PC-3 (cell line): Measurements from ENCODE around the gene CDSN. TPM values are rescaled to one million over a fixed set of nuclear protein-coding genes. Genes with fewer than 3 reads are reported as not detected.

Experiments used
- ATAC-seq: fragments of 200-7000 bp; cut with Tn5 transposase; 2 replicates; pipeline ENCODE4 v1.9.1; 2020; ENCODE audit warnings: mild to moderate bottlenecking, moderate library complexity
- BruUV-seq: library from RNA; stranded (reverse); fragments of 400-500 nt; replicated peaks from 2 replicates; lab custom pipeline; 2021; lab: Mats Ljungman, UMichigan
- CTCF ChIA-PET: fragments of 300-600 bp; sonication (Branson Sonifier 250); formaldehyde crosslinking; loops from one replicate; lab custom pipeline; 2022; ENCODE audit warnings: antibody characterized with exemption; lab: Charles Lee
- POLR2A ChIA-PET: fragments of 300-600 bp; sonication (Branson Sonifier 250); formaldehyde crosslinking; loops from one replicate; lab custom pipeline; 2022; ENCODE audit warnings: antibody characterized with exemption; ENCODE audit not compliant: unreplicated experiment; lab: Charles Lee
- DNase-seq: peaks from one replicate; pipeline ENCODE4 v3.0.0-alpha.2; 2015
- H2AFZ ChIP-seq: fragments of 300-600 bp; sonication (generic); 2 replicates; pipeline ENCODE4 v1.6.0; 2016; ENCODE audit warnings: antibody characterized with exemption, low read length
- H3F3A ChIP-seq: fragments of 300-600 bp; sonication (generic); one replicate; pipeline ENCODE4 v1.6.0; 2017; ENCODE audit warnings: antibody characterized with exemption, low read length, control low read depth, mild to moderate bottlenecking; ENCODE audit not compliant: unreplicated experiment
- H3K27ac ChIP-seq: fragments of 300-600 bp; sonication (generic); 2 replicates; pipeline ENCODE4 v1.5.1; 2016; ENCODE audit warnings: mild to moderate bottlenecking, low read length
- H3K27me3 ChIP-seq: fragments of 300-600 bp; sonication (generic); 2 replicates; pipeline ENCODE4 v1.6.1; 2016; ENCODE audit warnings: low read length, mixed read lengths
- H3K36me3 ChIP-seq: fragments of 300-600 bp; sonication (generic); 2 replicates; pipeline ENCODE4 v1.6.1; 2016; ENCODE audit warnings: low read depth, mixed run types, low read length, mixed read lengths
- H3K4me1 ChIP-seq: fragments of 300-600 bp; sonication (generic); 2 replicates; pipeline ENCODE4 v1.5.1; 2016; ENCODE audit warnings: low read length; ENCODE audit not compliant: insufficient read depth
- H3K4me2 ChIP-seq: fragments of 300-600 bp; sonication (generic); 2 replicates; pipeline ENCODE4 v1.6.0; 2016; ENCODE audit warnings: low read length
- H3K4me3 ChIP-seq: fragments of 300-600 bp; sonication (generic); 2 replicates; pipeline ENCODE4 v1.5.1; 2016; ENCODE audit warnings: mild to moderate bottlenecking, low read length, mixed read lengths
- H3K79me2 ChIP-seq: fragments of 300-600 bp; sonication (generic); 2 replicates; pipeline ENCODE4 v1.6.1; 2017; ENCODE audit warnings: low read length, mixed read lengths
- H3K9ac ChIP-seq: fragments of 300-600 bp; sonication (generic); 2 replicates; pipeline ENCODE4 v1.6.0; 2016; ENCODE audit warnings: mild to moderate bottlenecking, low read length
- H3K9me2 ChIP-seq: fragments of 300-600 bp; sonication (generic); replicated peaks from 2 replicates; pipeline ENCODE4 v1.6.1; 2016; ENCODE audit warnings: mixed run types, low read length, mixed read lengths
- H3K9me3 ChIP-seq: fragments of 300-600 bp; sonication (generic); 2 replicates; pipeline ENCODE4 v1.6.1; 2016; ENCODE audit warnings: low read length, mixed read lengths
- H4K20me1 ChIP-seq: fragments of 300-600 bp; sonication (generic); 2 replicates; pipeline ENCODE4 v1.6.1; 2016; ENCODE audit warnings: low read length, mixed read lengths
- CTCF ChIP-seq: fragments of 300-600 bp; sonication (generic); conservative IDR thresholded peaks from 2 replicates; pipeline ENCODE4 v1.5.1; 2017; ENCODE audit warnings: antibody characterized with exemption, low read depth, mild to moderate bottlenecking, low read length
- EZH2 ChIP-seq: fragments of 300-600 bp; sonication (generic); IDR thresholded peaks from one replicate; pipeline ENCODE4 v1.6.1; 2017; ENCODE audit warnings: antibody characterized with exemption, mild to moderate bottlenecking, low read length; ENCODE audit not compliant: unreplicated experiment
- EZH2phosphoT487 ChIP-seq: fragments of 300-600 bp; sonication (generic); IDR thresholded peaks from 2 replicates; pipeline ENCODE4 v1.6.1; 2018; ENCODE audit warnings: mild to moderate bottlenecking, antibody characterized with exemption, low read length, borderline replicate concordance
- intact Hi-C: fragments of 100-400 bp; cut with micrococcal nuclease; formaldehyde crosslinking; loops from 2 replicates; pipeline ENCODE4 v1.9.0; 2023
- total RNA-seq: library from RNA; depleted of rRNA; stranded (reverse); fragments of >200 nt; gene quantifications from 2 replicates; pipeline ENCODE4 v1.2.3, GENCODE V29; 2014

Gene CDSN
- total RNA-seq, 1 experiment from 2014 or later = 0.55 TPM

- Histone ChIP-seq H3K4me1 (peaks cover 36% of the 10 kb centered on the region), H2AFZ (no peak overlapping the region), H3K9me3 (no peaks in the 10 kb centered on the region), H3K4me2 (no peak overlapping the region), H3K9ac (no peak overlapping the region), H3K4me3 (no peak overlapping the region), H4K20me1 (no peaks in the 10 kb centered on the region), H3K36me3 (no peaks in the 10 kb centered on the region), H3K79me2 (peaks cover 18% of the 10 kb centered on the region), H3K9me2 (no peaks in the 10 kb centered on the region), H3K27ac (no peak overlapping the region), H3K27me3 (no peaks in the 10 kb centered on the region), H3F3A (no peaks in the 10 kb centered on the region)
- ATAC-seq (no peak), DNase-seq (no peak)
- intact Hi-C loops = no loop called here
- no peak for TF ChIP-seq EZH2
- TF ChIP-seq CTCF = no peak
- no peak for TF ChIP-seq EZH2phosphoT487
- ChIA-PET CTCF (no interaction called here), POLR2A (no interaction called here)
- no TSS peak for BruUV-seq
These were observed 8.5 kb downstream of the CDSN start for GRCh38 chr6:31111712-31112111.

GRCh38 chr6:31110825-31111582, 9.2 kb downstream of the CDSN start:
- POLR2A ChIA-PET = no interaction called here
- BruUV-seq = no TSS peak
- TF ChIP-seq CTCF = no peak
- TF ChIP-seq EZH2 = no peak
- TF ChIP-seq EZH2phosphoT487 = no peak

DNA sequence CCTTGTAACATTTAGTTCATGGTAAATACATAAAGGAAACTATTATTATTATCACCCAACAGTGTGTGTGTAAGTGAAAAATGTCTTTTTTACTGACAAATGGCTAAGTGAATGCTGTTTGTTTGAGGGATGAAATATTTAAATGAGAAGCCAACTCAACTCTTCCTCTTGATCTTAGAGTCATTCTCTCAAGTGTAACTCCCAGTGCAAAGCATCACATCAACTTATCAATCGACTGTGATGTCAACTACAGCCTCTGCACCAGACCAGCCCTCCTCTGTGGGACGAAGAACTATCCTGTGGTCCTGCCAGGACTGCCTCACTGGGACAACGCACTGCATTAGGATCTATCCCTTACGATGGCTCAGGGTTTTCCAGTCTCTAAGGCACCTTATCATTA, 13.2 kb downstream of the CDSN start:
- H3F3A ChIP-seq = no peaks in the 10 kb centered on the region
- no peaks in the 10 kb centered on the region for H3K4me1 ChIP-seq
- no peaks in the 10 kb centered on the region for H3K9me3 ChIP-seq
- no peaks in the 10 kb centered on the region for H3K36me3 ChIP-seq
- no peak overlapping the region for H3K27ac ChIP-seq
- H3K79me2 ChIP-seq = no peaks in the 10 kb centered on the region
- intact Hi-C loops = no loop called here
- H4K20me1 ChIP-seq = no peaks in the 10 kb centered on the region
- no peak overlapping the region for H2AFZ ChIP-seq
- no peaks in the 10 kb centered on the region for H3K27me3 ChIP-seq
- no peak overlapping the region for H3K9ac ChIP-seq
- no peak overlapping the region for H3K4me3 ChIP-seq
- DNase-seq (no peak), ATAC-seq (no peak)
- ChIA-PET CTCF (no interaction called here), POLR2A (no interaction called here)
- no peaks in the 10 kb centered on the region for H3K9me2 ChIP-seq
- TF ChIP-seq CTCF (no peak), EZH2phosphoT487 (no peak), EZH2 (no peak)
- no peak overlapping the region for H3K4me2 ChIP-seq
- BruUV-seq = no TSS peak

More at GRCh38 chr6:31110825-31111582, 9.2 kb downstream of the CDSN start:
- no peaks in the 10 kb centered on the region for H3F3A ChIP-seq
- H3K9me3 ChIP-seq = no peaks in the 10 kb centered on the region
- H3K4me3 ChIP-seq = no peak overlapping the region
- no peak overlapping the region for H3K27ac ChIP-seq
- intact Hi-C loops = no loop called here
- H3K4me2 ChIP-seq = no peak overlapping the region
- no peaks in the 10 kb centered on the region for H4K20me1 ChIP-seq
- no peaks in the 10 kb centered on the region for H3K36me3 ChIP-seq
- no peaks in the 10 kb centered on the region for H3K27me3 ChIP-seq
- no peak for ATAC-seq
- H3K9ac ChIP-seq = no peak overlapping the region
- H2AFZ ChIP-seq = no peak overlapping the region
- peaks cover 11% of the 10 kb centered on the region for H3K79me2 ChIP-seq
- peaks cover 32% of the 10 kb centered on the region for H3K4me1 ChIP-seq
- CTCF ChIA-PET = no interaction called here
- DNase-seq = no peak
- H3K9me2 ChIP-seq = no peaks in the 10 kb centered on the region
